Measurements from ENCODE around the gene ALDH3B1.

ALDH3B1 gene

GRCh38 chr11:67999201-67999629, 10.9 kb upstream of the ALDH3B1 start:
- Histone ChIP-seq H3K4me2 (ENCODE audit: low read length) (no peak overlapping the region), H3K4me3 (ENCODE audit: low read length) (no peak overlapping the region), H3K4me1 (ENCODE audit: control insufficient read depth, insufficient read depth, low read length) (peaks cover 7% of the 10 kb centered on the region), H3K27me3 (ENCODE audit: control insufficient read depth, insufficient read depth, low read length) (no peaks in the 10 kb centered on the region), H3K9me3 (replicated peaks; ENCODE audit: low read length) (no peaks in the 10 kb centered on the region), H3K9ac (ENCODE audit: low read depth, low read length) (no peak overlapping the region), H3K36me3 (ENCODE audit: insufficient read depth, low read length) (no peaks in the 10 kb centered on the region)

DNA sequence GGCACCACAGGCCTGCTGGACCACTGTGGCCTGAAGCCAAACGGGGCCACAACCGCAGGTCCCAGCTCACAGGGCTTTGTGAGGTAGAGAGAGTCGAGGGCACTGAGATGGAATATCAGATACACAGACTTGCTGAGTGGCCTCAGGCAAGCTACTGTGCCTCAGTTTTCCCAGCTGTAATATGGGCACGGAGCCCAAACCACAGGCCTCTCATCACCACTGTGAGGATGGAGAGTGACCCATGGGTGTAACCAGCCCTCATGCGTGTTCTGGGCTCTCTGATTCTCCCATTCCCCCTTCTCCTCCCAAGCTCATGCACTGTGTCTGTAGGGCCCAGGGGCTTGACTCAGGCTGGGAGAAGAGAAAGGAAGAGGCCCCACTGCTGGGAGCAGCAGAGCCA, 10.4 kb upstream of the ALDH3B1 start:
- Histone ChIP-seq H3K27me3 (ENCODE audit: control insufficient read depth, insufficient read depth, low read length) (no peaks in the 10 kb centered on the region), H3K4me1 (ENCODE audit: control insufficient read depth, insufficient read depth, low read length) (peaks cover 10% of the 10 kb centered on the region), H3K9ac (ENCODE audit: low read depth, low read length) (no peak overlapping the region), H3K4me2 (ENCODE audit: low read length) (no peak overlapping the region), H3K36me3 (ENCODE audit: insufficient read depth, low read length) (no peaks in the 10 kb centered on the region), H3K9me3 (replicated peaks; ENCODE audit: low read length) (no peaks in the 10 kb centered on the region), H3K4me3 (ENCODE audit: low read length) (no peak overlapping the region)

GRCh38 chr11:68002575-68002937, 7.6 kb upstream of the ALDH3B1 start:
- Histone ChIP-seq H3K36me3 (ENCODE audit: insufficient read depth, low read length) (no peaks in the 10 kb centered on the region), H3K4me3 (ENCODE audit: low read length) (no peak overlapping the region), H3K9me3 (replicated peaks; ENCODE audit: low read length) (no peaks in the 10 kb centered on the region), H3K9ac (ENCODE audit: low read depth, low read length) (no peak overlapping the region), H3K27me3 (ENCODE audit: control insufficient read depth, insufficient read depth, low read length) (no peaks in the 10 kb centered on the region), H3K4me1 (ENCODE audit: control insufficient read depth, insufficient read depth, low read length) (peaks cover 10% of the 10 kb centered on the region), H3K4me2 (ENCODE audit: low read length) (peak overlapping the region; percentile 75)

GRCh38 chr11:68002938-68003845, 6.9 kb upstream of the ALDH3B1 start:
- no peaks in the 10 kb centered on the region for H3K36me3 ChIP-seq (ENCODE audit: insufficient read depth, low read length)
- no peaks in the 10 kb centered on the region for H3K9me3 ChIP-seq (replicated peaks; ENCODE audit: low read length)
- H3K4me1 ChIP-seq (ENCODE audit: control insufficient read depth, insufficient read depth, low read length) = peaks cover 10% of the 10 kb centered on the region
- no peaks in the 10 kb centered on the region for H3K27me3 ChIP-seq (ENCODE audit: control insufficient read depth, insufficient read depth, low read length)
- peak overlapping the region; percentile 75 for H3K4me2 ChIP-seq (ENCODE audit: low read length)
- peak overlapping the region; percentile 47 for H3K9ac ChIP-seq (ENCODE audit: low read depth, low read length)
- H3K4me3 ChIP-seq (ENCODE audit: low read length) = peak overlapping the region; percentile 79

- peaks cover 19% of the 10 kb centered on the region for H3K4me1 ChIP-seq (ENCODE audit: control insufficient read depth, insufficient read depth, low read length)
- peak within 1 kb of the TSS; percentile 79 for H3K4me3 ChIP-seq (ENCODE audit: low read length)
Observed at GRCh38 chr11:68003846-68004550, 6.1 kb upstream of the ALDH3B1 start, which contains the start of gene UNC93B1. TSS of gene UNC93B1 (minus strand) at chr11:68004097. CDS start at chr11:68004043, 54 bp downstream.

GRCh38 chr11:68004551-68005335, 5.4 kb upstream of the ALDH3B1 start:
- no peaks in the 10 kb centered on the region for H3K9me3 ChIP-seq (replicated peaks; ENCODE audit: low read length)
- H3K4me2 ChIP-seq (ENCODE audit: low read length) = peak overlapping the region; percentile 75
- H3K9ac ChIP-seq (ENCODE audit: low read depth, low read length) = no peak overlapping the region
- peaks cover 26% of the 10 kb centered on the region for H3K4me1 ChIP-seq (ENCODE audit: control insufficient read depth, insufficient read depth, low read length)
- H3K36me3 ChIP-seq (ENCODE audit: insufficient read depth, low read length) = no peaks in the 10 kb centered on the region
- peak overlapping the region; percentile 79 for H3K4me3 ChIP-seq (ENCODE audit: low read length)
- H3K27me3 ChIP-seq (ENCODE audit: control insufficient read depth, insufficient read depth, low read length) = no peaks in the 10 kb centered on the region

More at GRCh38 chr11:68003846-68004550, 6.1 kb upstream of the ALDH3B1 start, which contains the start of gene UNC93B1:
- no peaks in the 10 kb centered on the region for H3K36me3 ChIP-seq (ENCODE audit: insufficient read depth, low read length)
- H3K27me3 ChIP-seq (ENCODE audit: control insufficient read depth, insufficient read depth, low read length) = no peaks in the 10 kb centered on the region
- H3K9ac ChIP-seq (ENCODE audit: low read depth, low read length) = peak within 1 kb of the TSS; percentile 51
- peak within 1 kb of the TSS; percentile 75 for H3K4me2 ChIP-seq (ENCODE audit: low read length)
- no peaks in the 10 kb centered on the region for H3K9me3 ChIP-seq (replicated peaks; ENCODE audit: low read length)

DNA sequence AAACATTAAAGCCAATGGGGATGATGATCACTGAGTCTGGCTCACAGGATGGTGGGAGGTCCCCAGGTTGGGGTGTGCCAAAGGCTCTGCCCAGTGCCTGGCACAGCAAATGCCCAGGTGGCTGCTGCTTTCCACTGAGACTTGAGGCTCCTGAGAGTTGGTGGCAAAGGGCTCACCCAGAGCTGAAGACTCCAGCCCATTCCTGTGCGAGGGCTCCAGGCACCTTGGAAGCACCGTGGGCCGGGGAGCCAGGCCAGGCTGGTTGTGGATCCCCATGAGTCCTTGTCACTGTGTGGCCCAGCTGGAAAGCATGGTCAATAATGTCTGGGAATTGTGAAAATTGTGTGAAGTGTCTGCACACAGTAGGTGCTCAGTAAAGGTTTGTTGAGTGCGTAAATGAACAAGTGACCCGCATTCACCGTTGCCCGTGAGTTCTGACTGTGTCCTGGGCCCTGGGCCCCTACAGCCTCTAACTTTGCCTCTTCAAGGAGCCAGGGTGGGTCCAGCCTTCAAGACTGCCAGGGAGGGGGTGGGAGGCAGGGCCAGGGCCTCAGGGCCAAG, 3.4 kb upstream of the ALDH3B1 start:
- H3K9ac ChIP-seq (ENCODE audit: low read depth, low read length) = no peak overlapping the region
- H3K4me2 ChIP-seq (ENCODE audit: low read length) = no peak overlapping the region
- H3K9me3 ChIP-seq (replicated peaks; ENCODE audit: low read length) = no peaks in the 10 kb centered on the region
- H3K4me1 ChIP-seq (ENCODE audit: control insufficient read depth, insufficient read depth, low read length) = peaks cover 38% of the 10 kb centered on the region
- H3K36me3 ChIP-seq (ENCODE audit: insufficient read depth, low read length) = no peaks in the 10 kb centered on the region
- no peak overlapping the region for H3K4me3 ChIP-seq (ENCODE audit: low read length)
- no peaks in the 10 kb centered on the region for H3K27me3 ChIP-seq (ENCODE audit: control insufficient read depth, insufficient read depth, low read length)

GRCh38 chr11:68007498-68008380, 2.4 kb upstream of the ALDH3B1 start:
- H3K9me3 ChIP-seq (replicated peaks; ENCODE audit: low read length) = no peaks in the 10 kb centered on the region
- no peaks in the 10 kb centered on the region for H3K27me3 ChIP-seq (ENCODE audit: control insufficient read depth, insufficient read depth, low read length)
- H3K4me1 ChIP-seq (ENCODE audit: control insufficient read depth, insufficient read depth, low read length) = peaks cover 49% of the 10 kb centered on the region
- no peak overlapping the region for H3K9ac ChIP-seq (ENCODE audit: low read depth, low read length)
- H3K4me2 ChIP-seq (ENCODE audit: low read length) = no peak overlapping the region
- H3K4me3 ChIP-seq (ENCODE audit: low read length) = no peak overlapping the region
- H3K36me3 ChIP-seq (ENCODE audit: insufficient read depth, low read length) = no peaks in the 10 kb centered on the region

- Histone ChIP-seq H3K9ac (ENCODE audit: low read depth, low read length) (peak overlapping the region; percentile 96), H3K4me2 (ENCODE audit: low read length) (no peak overlapping the region), H3K27me3 (ENCODE audit: control insufficient read depth, insufficient read depth, low read length) (no peaks in the 10 kb centered on the region), H3K4me3 (ENCODE audit: low read length) (no peak overlapping the region), H3K9me3 (replicated peaks; ENCODE audit: low read length) (no peaks in the 10 kb centered on the region), H3K4me1 (ENCODE audit: control insufficient read depth, insufficient read depth, low read length) (peaks cover 51% of the 10 kb centered on the region), H3K36me3 (ENCODE audit: insufficient read depth, low read length) (peaks cover 2% of the 10 kb centered on the region)
Observed at GRCh38 chr11:68008381-68009337, 1.5 kb upstream of the ALDH3B1 start.

Measured in skeletal muscle satellite cell (primary cell).